ENCODE measurements around the gene BPIFA3.
"Not testable (repeated sequence)": the region's sequence is repeated elsewhere in the genome, so short reads cannot be mapped to it uniquely, and the experiment has no call there.

Gene BPIFA3

DNA sequence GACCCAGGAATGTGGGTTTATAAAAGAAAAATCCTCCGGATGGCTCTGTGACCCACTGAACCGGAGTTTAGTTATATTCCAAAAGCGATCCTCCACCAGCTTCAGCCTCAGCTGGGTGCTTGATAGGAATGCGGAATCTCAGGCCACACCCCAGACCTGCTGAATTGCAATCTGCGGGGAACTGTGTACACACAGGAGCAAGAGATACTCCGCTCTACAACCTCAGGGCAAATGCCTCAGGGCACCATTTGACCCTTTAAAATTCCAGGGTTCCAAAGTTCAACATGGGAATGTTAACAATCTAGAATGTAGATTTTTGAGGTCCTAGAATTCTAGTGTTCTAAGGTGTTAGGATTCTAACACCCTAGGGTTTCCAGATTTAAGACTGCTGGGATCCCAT, 38.4 kb upstream of the BPIFA3 start:
- TF ChIP-seq, protein P1, sequence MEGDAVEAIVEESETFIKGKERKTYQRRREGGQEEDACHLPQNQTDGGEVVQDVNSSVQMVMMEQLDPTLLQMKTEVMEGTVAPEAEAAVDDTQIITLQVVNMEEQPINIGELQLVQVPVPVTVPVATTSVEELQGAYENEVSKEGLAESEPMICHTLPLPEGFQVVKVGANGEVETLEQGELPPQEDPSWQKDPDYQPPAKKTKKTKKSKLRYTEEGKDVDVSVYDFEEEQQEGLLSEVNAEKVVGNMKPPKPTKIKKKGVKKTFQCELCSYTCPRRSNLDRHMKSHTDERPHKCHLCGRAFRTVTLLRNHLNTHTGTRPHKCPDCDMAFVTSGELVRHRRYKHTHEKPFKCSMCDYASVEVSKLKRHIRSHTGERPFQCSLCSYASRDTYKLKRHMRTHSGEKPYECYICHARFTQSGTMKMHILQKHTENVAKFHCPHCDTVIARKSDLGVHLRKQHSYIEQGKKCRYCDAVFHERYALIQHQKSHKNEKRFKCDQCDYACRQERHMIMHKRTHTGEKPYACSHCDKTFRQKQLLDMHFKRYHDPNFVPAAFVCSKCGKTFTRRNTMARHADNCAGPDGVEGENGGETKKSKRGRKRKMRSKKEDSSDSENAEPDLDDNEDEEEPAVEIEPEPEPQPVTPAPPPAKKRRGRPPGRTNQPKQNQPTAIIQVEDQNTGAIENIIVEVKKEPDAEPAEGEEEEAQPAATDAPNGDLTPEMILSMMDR (IDR thresholded peaks at IDR 0.05; ENCODE audit: low read depth, low read length) = no peak

DNA sequence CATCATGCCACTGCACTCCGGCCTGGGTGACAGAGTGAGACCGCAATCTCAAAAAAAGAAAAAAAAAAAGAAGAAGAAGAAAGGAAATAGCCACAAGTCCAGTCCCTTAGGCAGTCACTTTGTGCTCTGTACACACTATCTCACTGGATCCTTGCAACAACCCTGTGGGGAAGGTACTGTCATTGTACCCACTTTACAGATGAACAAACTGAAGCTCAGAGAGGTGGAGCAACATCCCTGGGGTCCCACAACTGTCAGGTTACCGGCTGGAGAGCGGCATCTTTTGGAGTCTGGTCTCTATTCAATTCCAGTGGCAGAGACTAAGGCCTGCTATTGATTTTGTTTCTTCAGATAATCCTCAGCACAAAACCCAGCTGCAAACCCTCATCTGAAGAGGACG, 37.0 kb upstream of the BPIFA3 start:
- H3K4me3 ChIP-seq (ENCODE audit: low read depth, low read length) = no peak overlapping the region
- TF ChIP-seq, protein P1 (IDR thresholded peaks at IDR 0.05; ENCODE audit: low read depth, low read length) = no peak

More for the DNA sequence above, 38.4 kb upstream of the BPIFA3 start:
- no peak overlapping the region for H3K4me3 ChIP-seq (ENCODE audit: low read depth, low read length)

DNA sequence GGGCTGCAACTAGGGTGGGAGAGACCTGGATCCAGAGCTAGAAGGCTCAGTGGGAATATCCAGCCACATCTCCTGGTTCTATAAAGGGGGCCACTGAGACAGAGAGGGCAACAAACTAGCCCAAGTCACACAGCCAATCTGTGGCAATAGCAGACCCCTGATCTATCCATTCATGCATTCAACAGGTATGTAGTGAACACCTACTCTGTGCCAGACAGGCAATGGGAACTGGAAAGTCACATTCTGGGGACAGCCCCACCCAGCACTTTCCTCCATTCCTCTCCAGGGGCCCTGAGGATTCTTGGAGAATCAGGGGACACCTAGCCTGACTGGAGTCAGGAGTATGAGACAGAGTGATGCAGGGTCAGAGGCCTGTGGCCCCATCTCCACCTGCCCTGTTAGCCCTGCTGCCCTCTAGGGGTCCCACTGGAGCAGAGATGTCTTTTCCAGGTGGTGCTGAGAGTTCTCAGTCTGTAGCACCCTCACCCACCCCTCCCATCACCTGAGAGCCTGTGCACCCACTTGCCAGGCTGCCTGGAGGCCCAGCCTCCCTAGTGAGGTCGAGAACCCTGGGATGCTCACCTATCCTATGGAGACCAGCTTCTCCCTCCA, 35.6 kb upstream of the BPIFA3 start:
- no peak overlapping the region for H3K4me3 ChIP-seq (ENCODE audit: low read depth, low read length)
- TF ChIP-seq, protein P1 (IDR thresholded peaks at IDR 0.05; ENCODE audit: low read depth, low read length) = no peak

DNA sequence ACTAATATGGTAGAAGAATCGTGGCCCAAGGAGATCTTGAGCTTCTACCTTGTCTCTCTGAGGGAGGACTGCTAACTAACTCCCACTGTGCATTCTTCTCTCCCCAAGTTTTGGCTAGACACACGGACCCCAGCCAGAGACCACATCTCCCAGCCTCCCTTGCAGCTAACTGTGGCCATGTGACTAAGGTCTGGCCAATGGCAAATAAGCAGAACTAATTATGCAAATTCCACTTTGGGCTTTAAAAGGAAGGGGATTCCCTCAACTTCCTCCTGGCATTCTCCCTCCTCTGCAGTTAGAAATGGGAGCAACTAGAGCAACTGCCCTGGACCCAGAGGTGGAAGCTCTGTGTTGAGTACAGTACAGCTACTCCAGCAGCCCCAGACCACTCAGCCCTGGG, 33.8 kb upstream of the BPIFA3 start:
- TF ChIP-seq, protein P1 (IDR thresholded peaks at IDR 0.05; ENCODE audit: low read depth, low read length) = no peak
- no peak overlapping the region for H3K4me3 ChIP-seq (ENCODE audit: low read depth, low read length)

DNA sequence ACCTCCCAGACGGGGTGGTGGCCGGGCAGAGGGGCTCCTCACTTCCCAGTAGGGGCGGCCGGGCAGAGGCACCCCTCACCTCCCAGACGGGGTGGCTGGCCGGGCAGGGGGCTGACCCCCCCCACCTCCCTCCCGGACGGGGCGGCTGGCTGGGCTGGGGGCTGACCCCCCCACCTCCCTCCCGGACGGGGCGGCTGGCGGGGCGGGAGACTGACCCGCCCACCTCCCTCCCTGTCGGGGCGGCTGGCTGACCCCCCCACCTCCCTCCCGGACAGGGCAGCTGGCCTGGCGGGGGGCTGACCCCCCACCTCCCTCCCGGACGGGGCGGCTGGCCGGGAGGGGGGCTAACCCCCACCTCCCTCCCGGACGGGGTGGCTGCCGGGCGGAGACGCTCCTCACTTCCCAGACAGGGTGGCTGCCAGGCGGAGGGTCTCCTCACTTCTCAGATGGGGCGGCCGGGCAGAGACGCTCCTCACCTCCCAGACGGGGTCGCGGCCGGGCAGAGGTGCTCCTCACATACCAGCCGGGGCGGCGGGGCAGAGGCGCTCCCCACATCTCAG, 32.0 kb upstream of the BPIFA3 start:
- not testable (repeated sequence) for H3K4me3 ChIP-seq (ENCODE audit: low read depth, low read length)

DNA sequence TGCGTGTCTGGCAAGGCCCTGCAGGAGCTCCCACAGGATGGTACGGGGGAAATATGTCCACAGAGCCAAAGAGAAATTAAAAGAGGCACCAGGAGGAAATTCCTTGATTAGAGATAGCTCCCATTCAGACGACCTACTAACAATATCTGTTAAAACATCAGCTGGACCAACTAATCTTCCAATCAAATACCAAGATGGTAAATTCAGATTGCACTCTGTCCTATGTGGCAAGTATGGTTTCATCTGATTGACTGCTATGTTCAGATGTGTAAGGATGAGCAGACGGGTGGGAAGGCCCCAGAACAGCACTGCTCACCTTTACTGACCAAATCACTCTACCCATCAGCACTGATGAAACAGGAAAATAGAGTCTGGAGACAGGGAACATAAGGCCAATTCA, 29.7 kb upstream of the BPIFA3 start:
- TF ChIP-seq, protein P1 (IDR thresholded peaks at IDR 0.05; ENCODE audit: low read depth, low read length) = no peak
- no peak overlapping the region for H3K4me3 ChIP-seq (ENCODE audit: low read depth, low read length)

DNA sequence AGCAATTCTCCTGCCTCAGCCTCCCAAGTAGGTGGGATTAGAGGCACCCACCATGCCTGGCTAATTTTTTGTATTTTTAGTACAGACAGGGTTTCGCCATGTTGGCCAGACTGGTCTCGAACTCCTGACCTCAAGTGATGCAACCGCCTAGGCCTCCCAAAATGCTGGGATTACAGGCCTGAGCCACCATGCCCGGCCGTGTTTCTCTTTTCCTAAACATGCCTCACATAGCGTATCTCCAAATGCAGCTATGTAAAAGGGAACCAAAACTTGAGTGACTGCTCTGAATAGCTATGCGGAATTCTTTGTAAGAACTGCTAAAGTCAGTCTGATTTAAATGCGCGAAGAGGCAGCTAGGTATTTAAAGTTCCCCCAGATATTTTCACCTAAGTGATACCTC, 28.7 kb upstream of the BPIFA3 start:
- TF ChIP-seq, protein P1 (IDR thresholded peaks at IDR 0.05; ENCODE audit: low read depth, low read length) = no peak
- H3K4me3 ChIP-seq (ENCODE audit: low read depth, low read length) = no peak overlapping the region

DNA sequence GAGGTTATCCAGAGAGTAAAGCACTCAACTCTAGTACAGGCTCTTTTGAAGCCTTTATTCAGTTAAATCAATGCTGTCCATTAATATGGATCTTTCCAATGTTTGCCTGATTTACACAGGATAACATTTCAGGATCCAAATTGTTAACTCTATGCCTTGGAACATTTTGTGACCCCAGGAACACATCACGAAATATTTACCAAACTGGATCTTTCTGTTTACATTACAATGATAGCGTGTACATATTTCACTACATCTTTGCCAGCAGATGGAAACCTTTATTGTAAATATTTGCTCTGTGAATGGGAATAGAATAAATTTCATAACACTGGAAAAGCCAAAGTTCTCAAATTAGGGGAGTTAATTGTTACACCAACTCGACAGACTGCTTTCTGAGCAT, 25.7 kb upstream of the BPIFA3 start:
- TF ChIP-seq, protein P1 (IDR thresholded peaks at IDR 0.05; ENCODE audit: low read depth, low read length) = no peak
- no peak overlapping the region for H3K4me3 ChIP-seq (ENCODE audit: low read depth, low read length)
